HG03565 (cell line): Measurements from ENCODE around the gene ULK4.
"Not testable (repeated sequence)": the region's sequence is repeated elsewhere in the genome, so short reads cannot be mapped to it uniquely, and the experiment has no call there.

Experiments used
- ATAC-seq: cut with Tn5 transposase; IDR thresholded peaks from one replicate; pipeline ENCODE4 v1.9.1; 2021; ENCODE audit warnings: mild to moderate bottlenecking, moderate library complexity; ENCODE audit not compliant: unreplicated experiment

Gene ULK4

GRCh38 chr3:41592753-41593510, 369.0 kb downstream of the ULK4 start:
- ATAC-seq = no peak

GRCh38 chr3:41583014-41583413, 378.9 kb downstream of the ULK4 start:
- no peak for ATAC-seq

- ATAC-seq = peak; percentile 97
These were observed 380.2 kb downstream of the ULK4 start for GRCh38 chr3:41581700-41582099.

- ATAC-seq = no peak
These were observed 381.5 kb downstream of the ULK4 start for GRCh38 chr3:41580274-41580959.

- ATAC-seq = no peak
These were observed 382.0 kb downstream of the ULK4 start for GRCh38 chr3:41579861-41580260.

GRCh38 chr3:41578798-41579197, 383.1 kb downstream of the ULK4 start:
- ATAC-seq = no peak

- no peak for ATAC-seq
These were observed 386.2 kb downstream of the ULK4 start for GRCh38 chr3:41575724-41576123.

GRCh38 chr3:41574900-41575299, 387.0 kb downstream of the ULK4 start:
- no peak for ATAC-seq

- no peak for ATAC-seq
These were observed 388.3 kb downstream of the ULK4 start for GRCh38 chr3:41573591-41573990.

- ATAC-seq = no peak
These were observed 389.8 kb downstream of the ULK4 start for GRCh38 chr3:41572092-41572491.

- ATAC-seq = no peak
These were observed 392.1 kb downstream of the ULK4 start for GRCh38 chr3:41569632-41570305.

- ATAC-seq = no peak
These were observed 395.9 kb downstream of the ULK4 start for GRCh38 chr3:41565948-41566514.

- ATAC-seq = no peak
These were observed 396.9 kb downstream of the ULK4 start for GRCh38 chr3:41565003-41565402.

GRCh38 chr3:41556245-41556644, 405.7 kb downstream of the ULK4 start:
- not testable (repeated sequence) for ATAC-seq

GRCh38 chr3:41532976-41533375, 428.9 kb downstream of the ULK4 start:
- no peak for ATAC-seq

- no peak for ATAC-seq
These were observed 434.8 kb downstream of the ULK4 start for GRCh38 chr3:41526995-41527573.

- ATAC-seq = peak; percentile 38
These were observed 436.4 kb downstream of the ULK4 start for GRCh38 chr3:41525303-41526064.

GRCh38 chr3:41523897-41524296, 438.0 kb downstream of the ULK4 start:
- ATAC-seq = peak; percentile 26

GRCh38 chr3:41522612-41523011, 439.3 kb downstream of the ULK4 start:
- ATAC-seq = peak; percentile 41

- no peak for ATAC-seq
These were observed 440.8 kb downstream of the ULK4 start for GRCh38 chr3:41521010-41521655.
